Uterus (tissue), 2 donors: Measurements from ENCODE around the gene RASA4.
"Not testable (repeated sequence)": the region's sequence is repeated elsewhere in the genome, so short reads cannot be mapped to it uniquely, and the experiment has no call there.

Source experiments
- POLR2A ChIP-seq, 2 donors: fragments of 450-650 bp; IDR thresholded peaks; one replicate each; pipeline ENCODE4 v1.6.1; 2016; ENCODE audit warnings: antibody characterized with exemption in 2 of 2, mild to moderate bottlenecking in 1 of 2, moderate library complexity in 1 of 2
- TF ChIP-seq, protein P1 (sequence below), 4 experiments: fragments of 200-600 bp in 2 of 4; fragments of 450-650 bp in 2 of 4; sonication (generic) in 2 of 4; IDR thresholded peaks; one replicate each; pipeline ENCODE4 v1.5.1; 2016 to 2019; ENCODE audit warnings: antibody characterized with exemption in 4 of 4, mild to moderate bottlenecking in 2 of 4, moderate library complexity in 1 of 4

DNA sequence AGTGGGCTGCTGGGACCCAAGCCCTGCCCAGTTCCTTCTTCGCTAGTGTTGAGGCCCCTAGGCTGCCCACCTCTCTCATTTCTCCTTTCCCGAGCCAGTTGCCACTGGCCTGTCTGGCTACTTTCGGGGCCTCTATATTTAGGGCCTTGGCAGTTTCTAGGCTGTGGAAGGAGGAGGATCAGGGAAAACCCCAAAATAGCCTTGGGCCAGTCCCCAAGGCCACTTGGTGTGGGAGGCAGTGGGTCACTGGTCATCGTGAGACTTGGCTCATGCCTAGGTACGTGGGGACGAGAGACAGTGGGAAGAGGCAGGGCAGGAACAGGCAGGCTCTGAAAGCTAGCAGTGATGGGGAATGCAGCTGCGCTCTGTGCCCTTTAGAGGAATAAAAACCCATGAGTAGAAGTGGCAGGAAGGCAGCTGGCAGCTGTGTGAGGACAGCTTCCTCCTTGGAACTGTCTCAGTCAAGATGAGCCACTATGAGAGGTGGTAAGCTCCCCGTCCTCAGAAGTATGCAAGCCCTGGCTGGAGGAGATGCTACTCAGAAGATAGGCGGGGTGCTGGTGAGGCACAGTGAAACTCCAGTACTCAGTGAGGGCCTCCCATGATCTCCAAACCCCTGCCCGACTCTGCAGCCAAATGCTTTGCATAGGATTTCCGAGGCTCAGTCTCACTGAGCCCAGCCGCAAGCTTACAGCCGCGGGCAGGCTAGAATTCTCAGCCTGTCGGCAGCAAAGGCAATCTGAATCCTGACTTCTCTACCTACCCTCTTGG is 2.8 kb downstream of the RASA4 start:
- TF ChIP-seq, protein P1, sequence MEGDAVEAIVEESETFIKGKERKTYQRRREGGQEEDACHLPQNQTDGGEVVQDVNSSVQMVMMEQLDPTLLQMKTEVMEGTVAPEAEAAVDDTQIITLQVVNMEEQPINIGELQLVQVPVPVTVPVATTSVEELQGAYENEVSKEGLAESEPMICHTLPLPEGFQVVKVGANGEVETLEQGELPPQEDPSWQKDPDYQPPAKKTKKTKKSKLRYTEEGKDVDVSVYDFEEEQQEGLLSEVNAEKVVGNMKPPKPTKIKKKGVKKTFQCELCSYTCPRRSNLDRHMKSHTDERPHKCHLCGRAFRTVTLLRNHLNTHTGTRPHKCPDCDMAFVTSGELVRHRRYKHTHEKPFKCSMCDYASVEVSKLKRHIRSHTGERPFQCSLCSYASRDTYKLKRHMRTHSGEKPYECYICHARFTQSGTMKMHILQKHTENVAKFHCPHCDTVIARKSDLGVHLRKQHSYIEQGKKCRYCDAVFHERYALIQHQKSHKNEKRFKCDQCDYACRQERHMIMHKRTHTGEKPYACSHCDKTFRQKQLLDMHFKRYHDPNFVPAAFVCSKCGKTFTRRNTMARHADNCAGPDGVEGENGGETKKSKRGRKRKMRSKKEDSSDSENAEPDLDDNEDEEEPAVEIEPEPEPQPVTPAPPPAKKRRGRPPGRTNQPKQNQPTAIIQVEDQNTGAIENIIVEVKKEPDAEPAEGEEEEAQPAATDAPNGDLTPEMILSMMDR (IDR thresholded peaks at IDR 0.05), result not testable (repeated sequence)
- not testable (repeated sequence) for TF ChIP-seq POLR2A (IDR thresholded peaks at IDR 0.05)
